K562 (cell line): ENCODE data around the gene MRAP2. TPM values are rescaled to one million over a fixed set of nuclear protein-coding genes. Genes with fewer than 3 reads are reported as not detected.

Experiments used
- BCLAF1 ChIP-seq, 2 experiments: fragments of 450-650 bp in 1 of 2; IDR thresholded peaks; 2 replicates each; pipeline ENCODE4 v1.6.1; 2011 to 2017; ENCODE audit warnings: low read depth in 2 of 2, antibody characterized with exemption in 1 of 2, borderline replicate concordance in 1 of 2, low read length in 1 of 2, mild to moderate bottlenecking in 1 of 2, mixed read lengths in 1 of 2; ENCODE audit not compliant: control insufficient read depth in 1 of 2
- EP300 ChIP-seq: IDR thresholded peaks from 2 replicates; pipeline ENCODE4 v1.6.1; 2012; ENCODE audit warnings: low read length, improper control_type of control experiment
- ETV1 ChIP-seq: fragments of 450-650 bp; conservative IDR thresholded peaks from 2 replicates; pipeline ENCODE4 v1.6.1; 2016; ENCODE audit warnings: missing genetic modification characterization, control low read depth, low read depth, missing compliant biosample characterization
- HIVEP1 ChIP-seq: fragments of 250-450 bp; sonication (Bioruptor Pico); IDR thresholded peaks from 2 replicates; pipeline ENCODE4 v1.4.0; 2020; ENCODE audit warnings: mild to moderate bottlenecking
- KLF6 ChIP-seq: fragments of 250-450 bp; sonication (Bioruptor Pico); IDR thresholded peaks from 2 replicates; pipeline ENCODE4 v1.4.0; 2020; ENCODE audit warnings: mild to moderate bottlenecking, moderate library complexity, borderline replicate concordance
- MAX ChIP-seq: sonication (generic); formaldehyde crosslinking; IDR thresholded peaks from 2 replicates; pipeline ENCODE4 v1.9.0; 2022; ENCODE audit warnings: mild to moderate bottlenecking, missing genetic modification reagents
- MTA2 ChIP-seq: fragments of 450-650 bp; IDR thresholded peaks from 2 replicates; pipeline ENCODE4 v1.6.1; 2016; ENCODE audit warnings: low read depth
- NCOA1 ChIP-seq: fragments of 450-650 bp; IDR thresholded peaks from 2 replicates; pipeline ENCODE4 v1.6.1; 2016; ENCODE audit warnings: low read depth
- PHF20 ChIP-seq: fragments of 450-650 bp; IDR thresholded peaks from 2 replicates; pipeline ENCODE4 v1.6.1; 2018; ENCODE audit not compliant: partially characterized antibody
- SNRNP70 ChIP-seq: fragments of 200-400 bp; formaldehyde crosslinking; optimal IDR thresholded peaks from 2 replicates; pipeline ENCODE3; 2017; ENCODE audit warnings: low read depth, low read length
- TCFL5 ChIP-seq: fragments of 250-450 bp; sonication (Bioruptor Pico); conservative IDR thresholded peaks from 2 replicates; pipeline ENCODE4 v1.6.1; 2021; ENCODE audit warnings: mild to moderate bottlenecking, moderate library complexity, matching md5 sums
- U2AF1 ChIP-seq: fragments of 200-400 bp; formaldehyde crosslinking; optimal IDR thresholded peaks from 2 replicates; pipeline ENCODE3; 2017; ENCODE audit warnings: mild to moderate bottlenecking, low read depth, low read length, moderate library complexity
- ZC3H11A ChIP-seq: IDR thresholded peaks from 2 replicates; pipeline ENCODE4 v1.6.1; 2012; ENCODE audit warnings: low read depth, low read length, improper control_type of control experiment
- ZEB2 ChIP-seq: fragments of 450-650 bp; IDR thresholded peaks from 2 replicates; pipeline ENCODE4 v1.6.1; 2016
- ZNF347 ChIP-seq: fragments of 450-650 bp; formaldehyde crosslinking; IDR thresholded peaks from 2 replicates; pipeline ENCODE4 v1.4.0; 2020; ENCODE audit warnings: low read depth, mild to moderate bottlenecking, moderate library complexity
- ZNF609 ChIP-seq: sonication (generic); formaldehyde crosslinking; IDR thresholded peaks from 2 replicates; pipeline ENCODE4 v1.8.1; 2023; ENCODE audit warnings: missing genetic modification reagents, mild to moderate bottlenecking, borderline replicate concordance
- polyA plus RNA-seq, 8 experiments: library from polyadenylated mRNA; depleted of rRNA in 4 of 8; stranded (reverse) in 5 of 8; unstranded in 3 of 8; fragments of >200 nt; fragmentation: Nextera tagmentation in 2 of 8; fragmentation: Illumina TruSeq in 1 of 8; extraction: Ambion mirVana in 2 of 8; extraction: Trizol in 1 of 8; gene quantifications; 2 replicates each; pipeline versions ENCODE4 v1.2.1 to v1.2.3, GENCODE V29; 2011 to 2014; ENCODE audit warnings: inconsistent platforms in 1 of 8, missing spikeins in 1 of 8
- total RNA-seq, 7 experiments: library from RNA; depleted of rRNA in 6 of 7; stranded (reverse); fragments of >200 nt in 6 of 7; fragmentation: Illumina TruSeq in 2 of 7; extraction: Trizol in 2 of 7; gene quantifications; 2 replicates each; pipeline versions ENCODE4 v1.2.1 to v1.2.3, GENCODE V29; 2011 to 2021; ENCODE audit warnings: low replicate concordance in 1 of 7
- TF ChIP-seq, protein P1 (sequence below): sonication (generic); formaldehyde crosslinking; IDR thresholded peaks from 2 replicates; pipeline ENCODE4 v1.8.0; 2023; ENCODE audit warnings: mild to moderate bottlenecking, missing genetic modification reagents
- TF ChIP-seq, protein P2 (sequence below): fragments of 250-450 bp; sonication (Bioruptor Pico); IDR thresholded peaks from 2 replicates; pipeline ENCODE4 v1.8.0; 2021; ENCODE audit warnings: moderate library complexity, mild to moderate bottlenecking, inconsistent platforms

MRAP2 gene
- total and polyA plus RNA-seq, 9 of the 15 experiments (the other 6 are each of a cell fraction or from before 2014, with no cell fraction given), result 5.9 to 38.9 (median 9.3) TPM

- TF ChIP-seq U2AF1 (no peak), SNRNP70 (no peak), MAX (CRISPR knock-in tag) (peak; percentile 22; the same call in 1 of the 2 replicates), PHF20 (no peak), ZEB2 (peak; percentile 65), ZNF347 (CRISPR knock-in tag) (no peak), MTA2 (peak; percentile 69; the same call in 1 of the 2 replicates), ZNF609 (CRISPR knock-in tag) (no peak), EP300 (peak; percentile 61), NCOA1 (0 out of 2 replicates have a peak, but pooled peaks have one; percentile 37), ETV1 (tag) (no peak), ZC3H11A (no peak), BCLAF1 (IDR thresholded peaks at IDR 0.05; ENCODE audit: borderline replicate concordance in 1 of 2, control insufficient read depth in 1 of 2, low read depth in 2 of 2, low read length in 1 of 2) (no peak), HIVEP1 (no peak), KLF6 (CRISPR knock-in tag) (no peak), TCFL5 (CRISPR knock-in tag) (no peak)
- TF ChIP-seq, protein P1, sequence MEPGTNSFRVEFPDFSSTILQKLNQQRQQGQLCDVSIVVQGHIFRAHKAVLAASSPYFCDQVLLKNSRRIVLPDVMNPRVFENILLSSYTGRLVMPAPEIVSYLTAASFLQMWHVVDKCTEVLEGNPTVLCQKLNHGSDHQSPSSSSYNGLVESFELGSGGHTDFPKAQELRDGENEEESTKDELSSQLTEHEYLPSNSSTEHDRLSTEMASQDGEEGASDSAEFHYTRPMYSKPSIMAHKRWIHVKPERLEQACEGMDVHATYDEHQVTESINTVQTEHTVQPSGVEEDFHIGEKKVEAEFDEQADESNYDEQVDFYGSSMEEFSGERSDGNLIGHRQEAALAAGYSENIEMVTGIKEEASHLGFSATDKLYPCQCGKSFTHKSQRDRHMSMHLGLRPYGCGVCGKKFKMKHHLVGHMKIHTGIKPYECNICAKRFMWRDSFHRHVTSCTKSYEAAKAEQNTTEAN, result no peak
- TF ChIP-seq, protein P2, sequence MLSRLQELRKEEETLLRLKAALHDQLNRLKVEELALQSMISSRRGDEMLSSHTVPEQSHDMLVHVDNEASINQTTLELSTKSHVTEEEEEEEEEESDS (CRISPR knock-in tag), result no peak
These were observed 53.2 kb downstream of the MRAP2 start (continued) for GRCh38 chr6:84086545-84087429.
